Measurements from ENCODE around the gene ZNF362.

Gene ZNF362

DNA sequence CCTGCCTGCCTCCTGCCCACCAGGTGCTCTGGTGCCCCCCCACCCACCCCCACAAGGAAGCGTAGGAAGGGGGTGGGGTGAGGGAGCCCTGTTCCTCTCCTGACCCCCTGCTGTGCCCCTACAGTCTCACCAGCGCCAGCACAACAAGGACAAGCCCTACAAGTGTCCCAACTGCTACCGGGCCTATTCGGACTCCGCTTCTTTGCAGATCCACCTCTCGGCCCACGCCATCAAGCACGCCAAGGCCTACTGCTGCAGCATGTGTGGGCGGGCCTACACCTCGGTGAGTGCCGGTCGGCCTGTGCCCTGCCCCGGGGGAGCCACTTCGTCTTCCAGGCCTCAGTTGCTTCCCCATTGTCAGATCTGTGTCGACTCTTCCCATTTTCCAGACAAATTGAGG is 38.7 kb downstream of the ZNF362 start:
- no peak overlapping the region for H4K91ac ChIP-seq (ENCODE audit: low read depth, low read length)
- no peaks in the 10 kb centered on the region for H3K79me1 ChIP-seq (ENCODE audit: low read length)
- H4K12ac ChIP-seq (ENCODE audit: low read depth, low read length) = no peak overlapping the region
- WGBS (ENCODE audit: extremely low coverage, insufficient coverage, insufficient read length) = no CpG with 5 or more reads among the region's 15 CpGs
- no peak overlapping the region for H3K14ac ChIP-seq (ENCODE audit: low read length)
- H3K36me3 ChIP-seq (ENCODE audit: control insufficient read depth in 1 of 2, insufficient read depth in 2 of 2, low read length in 2 of 2) = peaks cover 49 to 60% of the 10 kb centered on the region in 2 experiments
- no peak overlapping the region for H3K23ac ChIP-seq (ENCODE audit: low read length)
- no peak overlapping the region for H4K8ac ChIP-seq (ENCODE audit: low read depth, low read length)
- H3K4me2 ChIP-seq (ENCODE audit: low read length) = no peak overlapping the region
- H3K9me3 ChIP-seq (ENCODE audit: insufficient read depth, low read depth, low read length) = no peaks in the 10 kb centered on the region
- H3K4ac ChIP-seq (ENCODE audit: low read depth, low read length) = no peak overlapping the region
- H3K79me2 ChIP-seq (ENCODE audit: control insufficient read depth, insufficient read depth, low read length, poor library complexity) = no peaks in the 10 kb centered on the region
- H2BK5ac ChIP-seq (ENCODE audit: low read depth, low read length, poor library complexity) = no peak overlapping the region
- no peak overlapping the region for H2BK120ac ChIP-seq (ENCODE audit: insufficient read depth, low read length, poor library complexity)
- H3K4me3 ChIP-seq (ENCODE audit: low read depth, low read length) = no peak overlapping the region
- no peak overlapping the region for H3K27ac ChIP-seq (ENCODE audit: low read depth, low read length)
- no peak overlapping the region for H2BK12ac ChIP-seq (ENCODE audit: low read length)
- H3K27me3 ChIP-seq (ENCODE audit: insufficient read depth, low read length) = no peaks in the 10 kb centered on the region
- H2AK5ac ChIP-seq (ENCODE audit: low read length) = no peak overlapping the region
- no peak overlapping the region for H2AFZ ChIP-seq (ENCODE audit: insufficient read depth, low read length, poor library complexity)
- H3K4me1 ChIP-seq (ENCODE audit: control insufficient read depth in 1 of 2, insufficient read depth in 2 of 2, low read length in 2 of 2) = no peaks in the 10 kb centered on the region
- no peak overlapping the region for H3K18ac ChIP-seq (ENCODE audit: low read length)
- DNase-seq = no peak
- no peak overlapping the region for H3K9ac ChIP-seq (ENCODE audit: low read length)

DNA sequence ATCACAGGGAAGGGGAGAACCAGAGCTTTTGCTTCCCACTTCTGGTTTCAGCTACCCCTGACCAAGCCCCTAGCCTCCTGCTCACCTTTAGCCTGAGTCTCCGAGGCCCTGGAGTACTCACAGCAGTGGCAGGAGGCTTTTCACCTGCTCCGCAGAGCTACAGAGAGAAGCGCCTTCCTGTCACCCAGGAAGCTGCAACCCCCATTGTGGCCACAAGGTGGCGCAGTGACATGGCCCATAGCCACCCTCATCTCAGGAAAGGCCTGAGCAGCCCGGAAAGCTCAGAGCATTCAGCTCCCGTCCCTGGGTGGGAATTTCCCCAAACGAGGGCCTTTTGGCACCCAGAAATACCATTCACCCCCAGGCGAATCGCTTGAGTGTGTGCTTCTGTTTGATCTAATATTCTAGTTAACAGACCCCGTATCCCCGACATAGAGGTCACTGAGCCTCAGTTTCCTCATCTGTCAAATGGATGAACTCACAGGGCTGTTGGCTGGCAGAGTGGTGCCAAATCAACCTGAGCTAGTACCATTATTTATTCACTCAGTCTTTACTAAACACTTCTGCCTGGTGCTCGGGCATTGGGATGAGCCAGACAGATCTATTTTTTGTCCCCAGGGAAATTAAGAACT is 39.3 kb downstream of the ZNF362 start:
- H3K4me2 ChIP-seq (ENCODE audit: low read length) = no peak overlapping the region
- no CpG with 5 or more reads among the region's 12 CpGs for WGBS (ENCODE audit: extremely low coverage, insufficient coverage, insufficient read length)
- H3K79me2 ChIP-seq (ENCODE audit: control insufficient read depth, insufficient read depth, low read length, poor library complexity) = no peaks in the 10 kb centered on the region
- no peaks in the 10 kb centered on the region for H3K79me1 ChIP-seq (ENCODE audit: low read length)
- no peak overlapping the region for H2BK5ac ChIP-seq (ENCODE audit: low read depth, low read length, poor library complexity)
- H4K8ac ChIP-seq (ENCODE audit: low read depth, low read length) = no peak overlapping the region
- H3K9me3 ChIP-seq (ENCODE audit: insufficient read depth, low read depth, low read length) = no peaks in the 10 kb centered on the region
- H3K27me3 ChIP-seq (ENCODE audit: insufficient read depth, low read length) = no peaks in the 10 kb centered on the region
- no peak overlapping the region for H4K12ac ChIP-seq (ENCODE audit: low read depth, low read length)
- H2AK5ac ChIP-seq (ENCODE audit: low read length) = no peak overlapping the region
- H3K18ac ChIP-seq (ENCODE audit: low read length) = no peak overlapping the region
- no peak overlapping the region for H3K27ac ChIP-seq (ENCODE audit: low read depth, low read length)
- H2AFZ ChIP-seq (ENCODE audit: insufficient read depth, low read length, poor library complexity) = no peak overlapping the region
- no peak overlapping the region for H3K4ac ChIP-seq (ENCODE audit: low read depth, low read length)
- peaks cover 0 to under 1% of the 10 kb centered on the region in 2 experiments for H3K4me1 ChIP-seq (ENCODE audit: control insufficient read depth in 1 of 2, insufficient read depth in 2 of 2, low read length in 2 of 2)
- H3K23ac ChIP-seq (ENCODE audit: low read length) = no peak overlapping the region
- H3K14ac ChIP-seq (ENCODE audit: low read length) = no peak overlapping the region
- peaks cover 49 to 60% of the 10 kb centered on the region in 2 experiments for H3K36me3 ChIP-seq (ENCODE audit: control insufficient read depth in 1 of 2, insufficient read depth in 2 of 2, low read length in 2 of 2)
- no peak overlapping the region for H4K91ac ChIP-seq (ENCODE audit: low read depth, low read length)
- H2BK120ac ChIP-seq (ENCODE audit: insufficient read depth, low read length, poor library complexity) = no peak overlapping the region
- H3K9ac ChIP-seq (ENCODE audit: low read length) = no peak overlapping the region
- DNase-seq = peak; percentile 86 to 97
- no peak overlapping the region for H2BK12ac ChIP-seq (ENCODE audit: low read length)
- no peak overlapping the region for H3K4me3 ChIP-seq (ENCODE audit: low read depth, low read length)

DNA sequence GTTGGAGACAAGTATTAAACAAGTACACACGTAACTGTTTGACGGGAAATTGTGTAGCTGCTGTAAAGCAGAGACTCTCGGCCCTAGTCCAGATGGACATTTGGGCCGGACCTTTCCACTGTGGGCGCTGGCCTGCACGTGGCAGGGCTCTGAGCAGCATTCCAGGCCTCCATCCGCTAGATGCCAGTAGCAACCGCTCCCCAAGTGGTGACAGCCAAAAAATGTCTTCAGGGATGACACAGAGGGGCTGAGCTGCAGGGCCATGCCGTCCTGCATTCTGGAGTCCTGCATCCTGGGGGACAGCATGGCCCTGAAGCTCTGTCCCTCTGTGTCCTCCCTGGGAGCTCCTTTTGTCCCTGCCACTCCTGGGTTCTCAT is 39.8 kb downstream of the ZNF362 start:
- H3K4me2 ChIP-seq (ENCODE audit: low read length) = no peak overlapping the region
- no peak overlapping the region for H4K91ac ChIP-seq (ENCODE audit: low read depth, low read length)
- DNase-seq = no peak
- no peak overlapping the region for H3K23ac ChIP-seq (ENCODE audit: low read length)
- no peak overlapping the region for H3K4me3 ChIP-seq (ENCODE audit: low read depth, low read length)
- no peak overlapping the region for H2BK5ac ChIP-seq (ENCODE audit: low read depth, low read length, poor library complexity)
- H4K12ac ChIP-seq (ENCODE audit: low read depth, low read length) = no peak overlapping the region
- H2AFZ ChIP-seq (ENCODE audit: insufficient read depth, low read length, poor library complexity) = no peak overlapping the region
- H3K9me3 ChIP-seq (ENCODE audit: insufficient read depth, low read depth, low read length) = no peaks in the 10 kb centered on the region
- no peaks in the 10 kb centered on the region for H3K79me2 ChIP-seq (ENCODE audit: control insufficient read depth, insufficient read depth, low read length, poor library complexity)
- H2AK5ac ChIP-seq (ENCODE audit: low read length) = no peak overlapping the region
- H3K9ac ChIP-seq (ENCODE audit: low read length) = no peak overlapping the region
- no peaks in the 10 kb centered on the region for H3K27me3 ChIP-seq (ENCODE audit: insufficient read depth, low read length)
- no peak overlapping the region for H2BK120ac ChIP-seq (ENCODE audit: insufficient read depth, low read length, poor library complexity)
- peaks cover 51 to 60% of the 10 kb centered on the region in 2 experiments for H3K36me3 ChIP-seq (ENCODE audit: control insufficient read depth in 1 of 2, insufficient read depth in 2 of 2, low read length in 2 of 2)
- H3K4me1 ChIP-seq (ENCODE audit: control insufficient read depth in 1 of 2, insufficient read depth in 2 of 2, low read length in 2 of 2) = peaks cover 0 to 3% of the 10 kb centered on the region in 2 experiments
- H3K18ac ChIP-seq (ENCODE audit: low read length) = no peak overlapping the region
- H3K79me1 ChIP-seq (ENCODE audit: low read length) = no peaks in the 10 kb centered on the region
- no peak overlapping the region for H3K27ac ChIP-seq (ENCODE audit: low read depth, low read length)
- H4K8ac ChIP-seq (ENCODE audit: low read depth, low read length) = no peak overlapping the region
- no peak overlapping the region for H3K4ac ChIP-seq (ENCODE audit: low read depth, low read length)
- H3K14ac ChIP-seq (ENCODE audit: low read length) = no peak overlapping the region
- H2BK12ac ChIP-seq (ENCODE audit: low read length) = no peak overlapping the region
- WGBS (ENCODE audit: extremely low coverage, insufficient coverage, insufficient read length) = no CpG with 5 or more reads among the region's 9 CpGs

DNA sequence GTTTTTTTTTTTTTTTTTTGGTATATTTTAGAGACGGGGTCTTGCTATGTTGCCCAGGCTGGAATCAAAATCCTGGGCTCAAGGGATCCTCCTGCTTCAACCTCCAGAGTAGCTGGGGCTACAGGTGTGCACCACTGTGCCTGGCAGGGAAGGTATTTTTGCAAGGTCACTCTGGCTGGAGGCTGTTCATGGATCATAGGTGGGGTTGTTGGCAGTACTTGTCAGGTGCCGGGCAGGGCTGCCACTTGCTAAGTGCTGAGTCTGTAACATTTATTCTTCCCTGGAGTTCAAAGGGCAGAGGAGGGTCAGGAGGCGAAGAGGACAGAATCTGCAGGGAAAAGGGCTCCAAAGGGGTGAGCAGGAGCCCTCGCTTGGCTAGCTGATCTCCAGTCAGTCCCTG is 40.5 kb downstream of the ZNF362 start:
- Histone ChIP-seq H3K36me3 (ENCODE audit: control insufficient read depth in 1 of 2, insufficient read depth in 2 of 2, low read length in 2 of 2) (peaks cover 51 to 60% of the 10 kb centered on the region in 2 experiments), H3K4me3 (ENCODE audit: low read depth, low read length) (no peak overlapping the region), H3K27ac (ENCODE audit: low read depth, low read length) (no peak overlapping the region), H3K9me3 (ENCODE audit: insufficient read depth, low read depth, low read length) (no peaks in the 10 kb centered on the region), H3K9ac (ENCODE audit: low read length) (no peak overlapping the region), H2BK12ac (ENCODE audit: low read length) (no peak overlapping the region), H3K4me2 (ENCODE audit: low read length) (no peak overlapping the region), H2AFZ (ENCODE audit: insufficient read depth, low read length, poor library complexity) (no peak overlapping the region), H4K12ac (ENCODE audit: low read depth, low read length) (no peak overlapping the region), H3K14ac (ENCODE audit: low read length) (no peak overlapping the region), H2AK5ac (ENCODE audit: low read length) (no peak overlapping the region), H3K23ac (ENCODE audit: low read length) (no peak overlapping the region), H3K79me1 (ENCODE audit: low read length) (no peaks in the 10 kb centered on the region), H3K4ac (ENCODE audit: low read depth, low read length) (no peak overlapping the region), H3K27me3 (ENCODE audit: insufficient read depth, low read length) (no peaks in the 10 kb centered on the region), H2BK5ac (ENCODE audit: low read depth, low read length, poor library complexity) (no peak overlapping the region), H3K18ac (ENCODE audit: low read length) (no peak overlapping the region), H3K4me1 (ENCODE audit: control insufficient read depth in 1 of 2, insufficient read depth in 2 of 2, low read length in 2 of 2) (peaks cover 0 to 3% of the 10 kb centered on the region in 2 experiments), H2BK120ac (ENCODE audit: insufficient read depth, low read length, poor library complexity) (no peak overlapping the region), H4K8ac (ENCODE audit: low read depth, low read length) (no peak overlapping the region), H3K79me2 (ENCODE audit: control insufficient read depth, insufficient read depth, low read length, poor library complexity) (no peaks in the 10 kb centered on the region), H4K91ac (ENCODE audit: low read depth, low read length) (no peak overlapping the region)
- DNase-seq = no peak
- WGBS (ENCODE audit: extremely low coverage, insufficient coverage, insufficient read length) = no CpG with 5 or more reads among the region's 4 CpGs

All from trophoblast cell (in vitro differentiated cells and primary cell).